Kidney epithelial cell (primary cell): ENCODE measurements around the gene AFM. TPM values are rescaled to one million over a fixed set of nuclear protein-coding genes. Genes with fewer than 3 reads are reported as not detected.

Experiments used
- DNase-seq: peaks from one replicate; pipeline ENCODE4 v3.0.0-alpha.2; 2010; ENCODE audit warnings: low read depth
- H3K27me3 ChIP-seq: 2 replicates; pipeline ENCODE4 v1.6.0; 2011; ENCODE audit warnings: low read length; ENCODE audit not compliant: control insufficient read depth, insufficient read depth
- H3K36me3 ChIP-seq: 2 replicates; pipeline ENCODE4 v1.5.1; 2011; ENCODE audit warnings: low read length; ENCODE audit not compliant: control insufficient read depth, insufficient read depth
- H3K4me3 ChIP-seq: 2 replicates; pipeline ENCODE4 v1.5.1; 2011; ENCODE audit warnings: low read depth, mild to moderate bottlenecking, control low read depth, low read length
- CTCF ChIP-seq: IDR thresholded peaks from 2 replicates; pipeline ENCODE4 v1.5.1; 2011; ENCODE audit warnings: mild to moderate bottlenecking, moderate library complexity, low read length, control low read depth, inconsistent platforms; ENCODE audit not compliant: insufficient read depth, poor library complexity, severe bottlenecking
- total RNA-seq: library from RNA; depleted of rRNA; stranded (reverse); fragments of >200 nt; gene quantifications from 2 replicates; pipeline ENCODE4 v1.2.3, GENCODE V29; 2015

Gene AFM
- total RNA-seq, 1 donor from 2014 or later = not detected

- H3K27me3 ChIP-seq = no peaks in the 10 kb centered on the region
- no peak for TF ChIP-seq CTCF
Observed at GRCh38 chr4:73499996-73500765, 18.6 kb downstream of the AFM start.

GRCh38 chr4:73501664-73502265 is 20.2 kb downstream of the AFM start:
- DNase-seq = no peak
- Histone ChIP-seq H3K36me3 (no peaks in the 10 kb centered on the region), H3K27me3 (no peaks in the 10 kb centered on the region), H3K4me3 (no peak overlapping the region)
- TF ChIP-seq CTCF = no peak

More at GRCh38 chr4:73499996-73500765, 18.6 kb downstream of the AFM start:
- DNase-seq = no peak
- Histone ChIP-seq H3K4me3 (no peak overlapping the region), H3K36me3 (no peaks in the 10 kb centered on the region)

GRCh38 chr4:73505567-73505966 is 24.0 kb downstream of the AFM start:
- no peak for DNase-seq
- H3K4me3 ChIP-seq = no peak overlapping the region
- no peaks in the 10 kb centered on the region for H3K27me3 ChIP-seq
- TF ChIP-seq CTCF = no peak
- H3K36me3 ChIP-seq = no peaks in the 10 kb centered on the region

- DNase-seq = no peak
- no peak for TF ChIP-seq CTCF
- H3K4me3 ChIP-seq = no peak overlapping the region
Observed at GRCh38 chr4:73507541-73507940, 26.0 kb downstream of the AFM start.

GRCh38 chr4:73508651-73509050 is 27.1 kb downstream of the AFM start:
- no peak overlapping the region for H3K4me3 ChIP-seq
- no peaks in the 10 kb centered on the region for H3K27me3 ChIP-seq
- DNase-seq = no peak
- no peak for TF ChIP-seq CTCF
- H3K36me3 ChIP-seq = no peaks in the 10 kb centered on the region

More at GRCh38 chr4:73507541-73507940, 26.0 kb downstream of the AFM start:
- H3K27me3 ChIP-seq = no peaks in the 10 kb centered on the region
- no peaks in the 10 kb centered on the region for H3K36me3 ChIP-seq

- H3K4me3 ChIP-seq = no peak overlapping the region
- TF ChIP-seq CTCF = no peak
- H3K27me3 ChIP-seq = no peaks in the 10 kb centered on the region
- H3K36me3 ChIP-seq = no peaks in the 10 kb centered on the region
- no peak for DNase-seq
Observed at GRCh38 chr4:73518340-73518739, 36.8 kb downstream of the AFM start.
